Measurements from ENCODE around the gene PRSS12. TPM values are rescaled to one million over a fixed set of nuclear protein-coding genes. Genes with fewer than 3 reads are reported as not detected.
A peak's percentile ranks its signal among the peaks of the same experiment; 100 is the strongest.

Gene PRSS12
- total RNA-seq, 1 donor from 2014 or later: 1.0 TPM

GRCh38 chr4:118280501-118281218 lies 72.1 kb downstream of the PRSS12 start:
- TF ChIP-seq CTCF (conservative IDR thresholded peaks at IDR 0.05; ENCODE audit: low read depth, low read length): peak; percentile 67
- H3K4me3 ChIP-seq (ENCODE audit: low read depth, low read length): peak overlapping the region; percentile 87
- DNase-seq (ENCODE audit: low read depth): peak; percentile 54

- no peak for DNase-seq (ENCODE audit: low read depth)
- no peak for TF ChIP-seq CTCF (conservative IDR thresholded peaks at IDR 0.05; ENCODE audit: low read depth, low read length)
- peak overlapping the region; percentile 87 for H3K4me3 ChIP-seq (ENCODE audit: low read depth, low read length)
Measured at GRCh38 chr4:118279920-118280432, 72.8 kb downstream of the PRSS12 start.

- H3K4me3 ChIP-seq (ENCODE audit: low read depth, low read length): peak overlapping the region; percentile 87
- TF ChIP-seq CTCF (conservative IDR thresholded peaks at IDR 0.05; ENCODE audit: low read depth, low read length): no peak
- no peak for DNase-seq (ENCODE audit: low read depth)
Measured at GRCh38 chr4:118279328-118279727, 73.5 kb downstream of the PRSS12 start.

- DNase-seq (ENCODE audit: low read depth): peak; percentile 63
- peak overlapping the region; percentile 87 for H3K4me3 ChIP-seq (ENCODE audit: low read depth, low read length)
- no peak for TF ChIP-seq CTCF (conservative IDR thresholded peaks at IDR 0.05; ENCODE audit: low read depth, low read length)
Measured at GRCh38 chr4:118278473-118279274, 74.1 kb downstream of the PRSS12 start.

- no peak for TF ChIP-seq CTCF (conservative IDR thresholded peaks at IDR 0.05; ENCODE audit: low read depth, low read length)
- DNase-seq (ENCODE audit: low read depth): no peak
- peak overlapping the region; percentile 87 for H3K4me3 ChIP-seq (ENCODE audit: low read depth, low read length)
Measured at GRCh38 chr4:118277243-118277642, 75.6 kb downstream of the PRSS12 start.

- H3K4me3 ChIP-seq (ENCODE audit: low read depth, low read length): no peak overlapping the region
- DNase-seq (ENCODE audit: low read depth): no peak
- TF ChIP-seq CTCF (conservative IDR thresholded peaks at IDR 0.05; ENCODE audit: low read depth, low read length): no peak
Measured at GRCh38 chr4:118276580-118276979, 76.2 kb downstream of the PRSS12 start.
